ENCODE data around the gene AKNAD1. TPM values are rescaled to one million over a fixed set of nuclear protein-coding genes. Genes with fewer than 3 reads are reported as not detected.
"Not testable (repeated sequence)": the region's sequence is repeated elsewhere in the genome, so short reads cannot be mapped to it uniquely, and the experiment has no call there.

AKNAD1 gene
- polyA plus RNA-seq, 1 of the 3 experiments (the other 2 are of a cell fraction) = 0.71 TPM

GRCh38 chr1:108889006-108889645 is 32.2 kb upstream of the AKNAD1 start:
- H2AFZ ChIP-seq (ENCODE audit: low read depth); H3K27me3 ChIP-seq (ENCODE audit: insufficient read depth); H3K4me1 ChIP-seq (ENCODE audit: control insufficient read depth in 1 of 2, insufficient read depth in 2 of 2, low read depth in 1 of 2, low read length in 1 of 2); H3K27ac ChIP-seq (ENCODE audit: low read depth in 2 of 2, low read length in 1 of 2); H3K9ac ChIP-seq; H3F3A ChIP-seq (replicated peaks; ENCODE audit: insufficient read depth); DNase-seq; H3K9me3 ChIP-seq; H3K4me3 ChIP-seq (ENCODE audit: low read depth in 2 of 2, low read length in 1 of 2); H3K4me2 ChIP-seq; H3K9me2 ChIP-seq; H3K36me3 ChIP-seq (replicated peaks in 1 of 2; ENCODE audit: control insufficient read depth in 1 of 2, insufficient read depth in 2 of 2, low read length in 1 of 2); H4K20me1 ChIP-seq (ENCODE audit: insufficient read depth): not testable (repeated sequence)
- WGBS (ENCODE audit: low lambda C conversion rate) = 95% methylated on average over 6 of the region's 6 CpGs
- ChIA-PET CTCF (interaction anchor here (0.7 to 2.5 kb wide), 2 partner anchors 9 to 13 kb away, joined by 3 to 15 read pairs; no protein-coding TSS in a partner anchor), POLR2A (interaction anchor here (1.2 kb wide), 1 partner anchor 196 kb away, joined by 3 read pairs; no protein-coding TSS in a partner anchor)
- H3K79me2 ChIP-seq (ENCODE audit: insufficient read depth) = peaks cover 30% of the 10 kb centered on the region; the same call in 1 of the 2 replicates

- CTCF ChIA-PET = interaction anchor here (1.4 to 3.1 kb wide), 3 partner anchors 11 to 139 kb away, joined by 3 to 10 read pairs (median 4); partner anchors contain the start of gene STXBP3
- H3K27ac ChIP-seq (ENCODE audit: low read depth in 2 of 2, low read length in 1 of 2) = no peak overlapping the region
- peaks cover 48% of the 10 kb centered on the region for H3K79me2 ChIP-seq (ENCODE audit: insufficient read depth)
- H3F3A ChIP-seq (replicated peaks; ENCODE audit: insufficient read depth) = no peaks in the 10 kb centered on the region
- peaks cover 0 to 3% of the 10 kb centered on the region in 2 experiments for H3K36me3 ChIP-seq (replicated peaks in 1 of 2; ENCODE audit: control insufficient read depth in 1 of 2, insufficient read depth in 2 of 2, low read length in 1 of 2)
- no peaks in the 10 kb centered on the region for H3K9me3 ChIP-seq
- no peak overlapping the region for H2AFZ ChIP-seq (ENCODE audit: low read depth)
- WGBS (ENCODE audit: low lambda C conversion rate) = 100% methylated on average over 2 of the region's 2 CpGs
- H3K4me2 ChIP-seq = no peak overlapping the region
- POLR2A ChIA-PET = no interaction called here
- H4K20me1 ChIP-seq (ENCODE audit: insufficient read depth) = peaks cover 3% of the 10 kb centered on the region; the same call in 1 of the 2 replicates
- no peak for DNase-seq
- H3K4me1 ChIP-seq (ENCODE audit: control insufficient read depth in 1 of 2, insufficient read depth in 2 of 2, low read depth in 1 of 2, low read length in 1 of 2) = peaks cover 0 to 7% of the 10 kb centered on the region in 2 experiments; a peak in 2 of 4 replicates
- no peaks in the 10 kb centered on the region for H3K9me2 ChIP-seq
- no peak overlapping the region for H3K4me3 ChIP-seq (ENCODE audit: low read depth in 2 of 2, low read length in 1 of 2)
- TF ChIP-seq CHD2 (IDR thresholded peaks at IDR 0.05; ENCODE audit: low read length, partially characterized antibody) (no peak), FOXJ3 (CRISPR knock-in tag; IDR thresholded peaks at IDR 0.05) (no peak), RXRA (IDR thresholded peaks at IDR 0.05; ENCODE audit: borderline replicate concordance, low read depth) (no peak)
- H3K27me3 ChIP-seq (ENCODE audit: insufficient read depth) = no peaks in the 10 kb centered on the region
- H3K9ac ChIP-seq = no peak overlapping the region
Observed at GRCh38 chr1:108886292-108886691, 29.4 kb upstream of the AKNAD1 start.

- Histone ChIP-seq H3K4me1 (ENCODE audit: control insufficient read depth in 1 of 2, insufficient read depth in 2 of 2, low read depth in 1 of 2, low read length in 1 of 2) (peaks cover 0 to 5% of the 10 kb centered on the region in 2 experiments; a peak in 2 of 4 replicates), H3K9me3 (no peaks in the 10 kb centered on the region), H3K27me3 (ENCODE audit: insufficient read depth) (no peaks in the 10 kb centered on the region), H3K4me3 (ENCODE audit: low read depth in 2 of 2, low read length in 1 of 2) (no peak overlapping the region), H3K4me2 (no peak overlapping the region), H3K36me3 (replicated peaks in 1 of 2; ENCODE audit: control insufficient read depth in 1 of 2, insufficient read depth in 2 of 2, low read length in 1 of 2) (peaks cover 0 to 3% of the 10 kb centered on the region in 2 experiments), H4K20me1 (ENCODE audit: insufficient read depth) (peaks cover 3% of the 10 kb centered on the region; the same call in 1 of the 2 replicates), H3F3A (replicated peaks; ENCODE audit: insufficient read depth) (no peaks in the 10 kb centered on the region), H3K27ac (ENCODE audit: low read depth in 2 of 2, low read length in 1 of 2) (no peak overlapping the region), H3K9ac (no peak overlapping the region), H3K79me2 (ENCODE audit: insufficient read depth) (peaks cover 48% of the 10 kb centered on the region), H2AFZ (ENCODE audit: low read depth) (no peak overlapping the region), H3K9me2 (no peaks in the 10 kb centered on the region)
- no peak for DNase-seq
- TF ChIP-seq EZH2phosphoT487 (IDR thresholded peaks at IDR 0.05; ENCODE audit: borderline replicate concordance, low read depth) (no peak), REST (IDR thresholded peaks at IDR 0.05; ENCODE audit: low read depth, low read length) (no peak), IRF3 (IDR thresholded peaks at IDR 0.05; ENCODE audit: low read depth, low read length) (no peak)
- CTCF ChIA-PET = interaction anchor here (0.9 to 3.1 kb wide), 6 partner anchors 10 to 138 kb away, joined by 3 to 10 read pairs (median 4); partner anchors contain the start of gene STXBP3
- POLR2A ChIA-PET = no interaction called here
Observed at GRCh38 chr1:108884968-108885367, 28.1 kb upstream of the AKNAD1 start.
